H1 (cell line): Measurements from ENCODE around the gene MICOS13. TPM values are rescaled to one million over a fixed set of nuclear protein-coding genes. Genes with fewer than 3 reads are reported as not detected.

Experiments used
- TAF7 ChIP-seq: optimal IDR thresholded peaks from 2 replicates; pipeline ENCODE3; 2011; ENCODE audit warnings: low read depth, mild to moderate bottlenecking, inconsistent platforms, low read length, moderate library complexity, borderline replicate concordance
- polyA plus RNA-seq, 7 experiments: library from polyadenylated mRNA; depleted of rRNA in 3 of 7; stranded (reverse) in 5 of 7; unstranded in 2 of 7; fragments of >200 nt in 5 of 7; fragments of 200-250 nt in 2 of 7; gene quantifications; 1 replicate in 5 of 7; 2 replicates in 1 of 7; 4 replicates in 1 of 7; pipeline versions ENCODE4 v1.2.1 to v1.2.3, GENCODE V29; 2011 to 2013; ENCODE audit warnings: missing spikeins in 2 of 7, mixed read lengths in 2 of 7
- total RNA-seq: library from RNA; stranded (reverse); fragmentation: NEBNext Ultra II Directional; extraction: Animal tissue kit (Norgen Biotek cat#: 25700); gene quantifications from 2 replicates; pipeline ENCODE4 v1.2.1, GENCODE V29; 2021

Gene MICOS13
- total and polyA plus RNA-seq, 2 of the 8 experiments (the other 6 are each of a cell fraction or from before 2014, with no cell fraction given) = 17.3 to 36.1 TPM

DNA sequence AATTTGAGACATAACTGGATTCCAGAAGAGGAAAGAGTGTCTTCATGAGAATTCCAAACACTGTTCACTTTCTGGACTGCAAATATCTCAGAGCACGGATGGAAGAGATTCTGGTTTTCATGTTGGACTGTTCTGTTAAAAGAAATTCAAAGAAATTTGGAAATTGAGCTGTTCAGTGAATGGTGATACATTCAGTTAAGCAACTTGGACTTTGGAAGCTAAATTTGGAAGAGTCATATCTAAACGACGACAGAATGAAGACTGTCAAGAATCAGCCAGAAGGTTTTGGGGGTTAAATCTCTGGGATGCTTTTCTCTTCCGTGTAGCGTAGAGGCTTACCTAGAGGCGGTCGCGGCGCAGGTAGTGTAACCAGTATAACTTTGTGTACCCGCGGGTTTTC is 31.9 kb downstream of the MICOS13 start (continued):
- TF ChIP-seq TAF7 = no peak
